NCI-H526 treated with DMSO at 0.1 percent for 48 hours (cell line): ENCODE data around the gene CCDC102B.
"Not testable (repeated sequence)": the region's sequence is repeated elsewhere in the genome, so short reads cannot be mapped to it uniquely, and the experiment has no call there.

ENCODE experiments used
- DNase-seq: peaks from one replicate; lab custom pipeline; 2025; lab: John Stamatoyannopoulos, UW

Gene CCDC102B

GRCh38 chr18:68797871-68798270 is at the start of gene CCDC102B:
CCDC102B (plus strand) TSS chr18:68798080; CDS start chr18:68836764, 38,684 bp downstream.
- no peak for DNase-seq

GRCh38 chr18:68757126-68757525 is 40.8 kb upstream of the CCDC102B start:
- no peak for DNase-seq

GRCh38 chr18:68759308-68759707 is 38.6 kb upstream of the CCDC102B start:
- no peak for DNase-seq

- DNase-seq, result no peak
These were observed 34.8 kb upstream of the CCDC102B start for GRCh38 chr18:68763083-68763482.

- no peak for DNase-seq
These were observed 33.9 kb upstream of the CCDC102B start for GRCh38 chr18:68764016-68764415.

- DNase-seq, result no peak
These were observed 31.4 kb upstream of the CCDC102B start for GRCh38 chr18:68766433-68766832.

GRCh38 chr18:68769461-68769860 is 28.4 kb upstream of the CCDC102B start:
- DNase-seq, result no peak

- DNase-seq, result no peak
These were observed 25.6 kb upstream of the CCDC102B start for GRCh38 chr18:68772268-68772667.

- DNase-seq, result no peak
These were observed 19.5 kb upstream of the CCDC102B start for GRCh38 chr18:68778280-68778886.

- no peak for DNase-seq
These were observed 18.7 kb upstream of the CCDC102B start for GRCh38 chr18:68779169-68779568.

- no peak for DNase-seq
These were observed 16.9 kb upstream of the CCDC102B start for GRCh38 chr18:68780802-68781635.

- DNase-seq, result no peak
These were observed 14.4 kb upstream of the CCDC102B start for GRCh38 chr18:68783506-68783905.

- DNase-seq, result no peak
These were observed 13.8 kb upstream of the CCDC102B start for GRCh38 chr18:68784071-68784470.

- not testable (repeated sequence) for DNase-seq
These were observed 7.6 kb upstream of the CCDC102B start for GRCh38 chr18:68790290-68790689.

- DNase-seq, result peak; percentile 66
These were observed 6.1 kb upstream of the CCDC102B start for GRCh38 chr18:68791801-68792200.

GRCh38 chr18:68793951-68794350 is 3.9 kb upstream of the CCDC102B start:
- DNase-seq, result no peak

GRCh38 chr18:68796936-68797690 is 767 bp upstream of the CCDC102B start:
- no peak for DNase-seq

- no peak for DNase-seq
These were observed 2.2 kb downstream of the CCDC102B start for GRCh38 chr18:68800075-68800474.

- no peak for DNase-seq
These were observed 5.5 kb downstream of the CCDC102B start for GRCh38 chr18:68803356-68803755.

- peak; percentile 11 for DNase-seq
These were observed 19.7 kb downstream of the CCDC102B start for GRCh38 chr18:68817584-68817983.

GRCh38 chr18:68818584-68818983 is 20.7 kb downstream of the CCDC102B start:
- DNase-seq, result no peak

- no peak for DNase-seq
These were observed 25.0 kb downstream of the CCDC102B start for GRCh38 chr18:68822926-68823325.

- no peak for DNase-seq
These were observed 28.2 kb downstream of the CCDC102B start for GRCh38 chr18:68826121-68826520.
